Stimulated activated CD4-positive, alpha-beta T cell treated with anti-CD3 and anti-CD28 coated beads, Interleukin-2, amount 100 ng/mL, for 24 hours (primary cell): Measurements from ENCODE around the gene TNNT2.
A peak's percentile ranks its signal among the peaks of the same experiment; 100 is the strongest.

Source experiments
- DNase-seq, 2 donors: peaks; one replicate each; pipeline ENCODE4 v3.0.0-alpha.2; 2020

Gene TNNT2

DNA sequence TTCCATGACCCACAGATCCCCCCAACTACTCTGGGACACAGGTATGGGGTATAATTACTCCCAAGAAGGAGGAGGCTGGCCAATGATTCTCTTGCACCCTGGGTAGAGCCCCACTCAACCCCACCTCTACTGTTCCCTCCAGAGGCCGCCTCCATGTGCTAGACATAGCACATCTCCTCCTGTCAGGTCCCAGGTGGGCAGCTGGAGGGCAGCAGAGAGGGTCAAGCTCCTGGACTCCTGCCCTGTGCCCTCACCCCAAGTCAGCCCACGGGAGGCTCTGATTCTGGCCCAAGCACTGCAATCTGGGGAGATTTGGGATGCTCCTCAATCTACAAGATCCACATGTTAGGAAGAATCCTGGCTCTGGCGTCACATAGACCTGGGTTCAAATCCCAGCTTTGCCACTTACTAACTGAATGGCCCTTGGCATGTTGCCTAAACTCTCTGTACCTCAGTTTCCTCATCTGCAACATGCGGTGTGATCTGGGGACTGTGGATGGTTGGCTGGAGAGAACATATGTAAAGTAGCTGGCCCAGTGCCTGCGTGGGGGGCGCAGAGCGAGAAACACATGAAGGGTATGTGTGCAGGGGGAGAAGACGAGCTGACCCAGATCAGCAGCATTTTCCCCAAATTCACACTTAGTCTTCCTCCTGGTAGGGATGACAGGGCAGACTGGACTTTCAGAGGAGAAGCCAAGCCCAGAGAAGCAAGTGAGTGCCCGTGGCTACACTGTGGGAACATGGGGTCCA is 23.2 kb downstream of the TNNT2 start:
- DNase-seq: no peak

DNA sequence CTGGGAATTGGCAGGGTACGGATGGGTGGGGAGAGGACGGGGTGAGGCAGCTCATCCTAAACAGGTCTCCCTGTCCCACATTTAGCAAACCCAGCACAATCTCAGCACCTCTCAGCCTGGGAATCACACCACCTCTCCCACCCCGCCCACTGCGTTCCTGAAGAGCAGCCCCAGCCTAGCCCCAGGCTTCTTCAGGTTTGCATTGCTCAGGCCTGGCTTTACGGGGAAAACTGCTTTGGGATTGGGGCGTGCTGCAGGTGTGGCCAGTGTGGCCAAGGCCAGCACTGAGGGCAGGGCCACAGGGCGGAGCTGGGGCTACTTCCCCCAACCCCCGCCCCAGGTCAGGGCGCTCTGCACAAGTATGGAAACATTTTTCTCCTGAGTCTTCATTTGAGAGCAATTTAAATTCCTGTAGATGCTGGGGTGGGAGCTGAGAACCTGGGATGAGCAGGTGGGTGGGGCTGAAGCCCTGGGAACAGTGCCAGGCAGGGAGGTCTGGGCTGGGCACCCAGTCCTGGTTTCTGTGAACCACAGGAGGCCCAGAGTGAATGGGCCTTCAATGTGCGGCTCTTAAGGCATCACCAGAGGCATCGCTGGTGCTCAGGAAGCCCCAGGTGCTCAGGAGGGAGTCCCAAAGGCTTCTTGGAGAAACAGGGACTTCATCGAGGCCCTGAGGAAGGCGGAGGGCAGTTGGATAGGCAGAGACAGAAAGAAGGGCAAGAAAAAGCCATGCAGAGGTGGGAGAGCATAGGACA is 24.1 kb downstream of the TNNT2 start:
- no peak for DNase-seq

DNA sequence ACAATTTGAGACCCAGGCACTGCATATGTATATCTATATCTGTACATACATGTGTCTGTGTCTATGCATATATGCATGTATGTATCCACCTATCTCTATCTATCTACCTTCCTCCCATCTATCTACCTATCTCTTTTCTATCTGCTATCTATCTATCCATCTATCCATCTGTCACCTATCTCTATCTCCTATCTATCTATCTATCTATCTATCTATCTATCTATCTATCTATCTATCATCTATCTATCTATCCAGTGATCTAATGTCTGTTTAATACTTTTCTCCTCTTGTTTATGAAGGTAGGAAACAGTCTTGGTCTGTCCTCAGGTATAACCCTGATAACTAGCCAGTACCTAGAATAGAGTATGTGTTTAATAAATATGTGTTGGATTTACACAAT is 25.9 kb downstream of the TNNT2 start:
- no peak for DNase-seq

DNA sequence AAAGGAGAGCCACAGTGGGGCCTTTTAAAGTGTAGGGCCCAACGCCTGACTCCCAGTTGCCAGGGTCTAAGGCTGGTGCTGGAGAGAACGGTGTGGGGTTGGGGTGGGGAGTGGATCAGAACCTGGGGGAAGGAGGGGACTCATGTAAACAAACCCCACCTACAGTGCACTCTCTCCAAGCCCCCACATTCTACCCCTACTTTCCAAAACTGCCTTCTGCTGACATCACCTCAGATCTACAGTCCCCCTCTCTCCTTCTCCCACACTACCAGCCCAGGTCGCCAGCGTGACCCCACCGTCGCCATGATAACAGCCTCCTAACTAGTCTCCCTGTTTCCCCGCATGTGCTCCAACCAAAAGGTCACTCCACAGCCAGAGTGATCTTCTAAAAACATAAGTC is 26.6 kb downstream of the TNNT2 start:
- DNase-seq: no peak

DNA sequence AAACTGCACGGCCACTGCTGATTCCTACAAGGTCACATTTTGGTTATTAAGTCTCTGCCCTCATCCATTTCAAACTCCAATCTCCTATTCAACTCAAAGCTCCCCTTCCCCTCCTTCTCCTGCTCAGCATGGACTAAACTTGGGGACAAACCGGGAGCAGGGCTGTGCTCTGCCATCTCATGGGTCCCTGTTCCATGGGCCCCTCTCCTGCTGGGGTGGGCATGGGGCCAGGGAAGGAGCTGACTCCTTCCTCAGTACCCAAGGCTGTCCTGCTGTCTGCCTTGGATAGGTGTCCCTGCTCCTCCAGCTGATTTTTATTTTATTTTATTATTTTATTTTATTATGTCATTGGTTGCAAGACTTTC is 27.1 kb downstream of the TNNT2 start:
- DNase-seq: no peak

DNA sequence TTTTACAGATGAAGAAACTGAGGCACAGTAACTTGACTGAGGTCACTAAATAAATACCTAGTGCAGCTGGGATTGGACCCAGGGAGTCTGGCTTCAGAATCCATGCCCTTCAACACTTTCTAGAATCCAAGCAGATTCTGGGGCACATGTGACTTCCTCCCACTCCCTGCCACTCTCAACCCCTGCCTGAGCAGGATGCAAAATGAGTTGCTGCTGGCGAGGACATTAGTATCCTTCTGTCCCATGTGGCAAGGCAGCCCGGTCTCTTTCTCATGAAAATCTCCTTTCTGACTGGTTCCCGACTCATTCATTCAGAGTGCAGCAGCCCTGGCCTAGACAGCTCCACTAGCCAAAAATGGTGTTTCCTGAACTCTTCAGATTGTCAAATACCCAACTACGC is 28.4 kb downstream of the TNNT2 start:
- no peak for DNase-seq

DNA sequence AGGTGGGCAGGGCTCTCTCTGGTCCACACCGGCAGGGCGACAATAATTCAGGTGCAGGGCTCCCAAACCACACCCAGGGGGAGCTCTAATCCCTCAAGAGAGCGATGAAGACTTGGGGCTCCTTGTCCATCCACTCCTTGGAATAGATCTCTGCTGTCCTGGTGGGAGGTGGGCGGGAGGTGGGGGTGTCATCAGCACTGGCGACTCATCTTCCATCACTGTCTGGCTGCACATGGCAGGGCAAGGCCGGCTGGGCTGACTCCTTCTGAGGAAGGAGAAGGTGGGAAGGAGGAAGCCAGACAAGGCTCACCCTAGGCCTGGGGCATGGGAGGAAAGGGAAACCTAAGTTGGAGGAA is 29.3 kb downstream of the TNNT2 start:
- DNase-seq: peak in 1 of 2 donors; percentile 29

DNA sequence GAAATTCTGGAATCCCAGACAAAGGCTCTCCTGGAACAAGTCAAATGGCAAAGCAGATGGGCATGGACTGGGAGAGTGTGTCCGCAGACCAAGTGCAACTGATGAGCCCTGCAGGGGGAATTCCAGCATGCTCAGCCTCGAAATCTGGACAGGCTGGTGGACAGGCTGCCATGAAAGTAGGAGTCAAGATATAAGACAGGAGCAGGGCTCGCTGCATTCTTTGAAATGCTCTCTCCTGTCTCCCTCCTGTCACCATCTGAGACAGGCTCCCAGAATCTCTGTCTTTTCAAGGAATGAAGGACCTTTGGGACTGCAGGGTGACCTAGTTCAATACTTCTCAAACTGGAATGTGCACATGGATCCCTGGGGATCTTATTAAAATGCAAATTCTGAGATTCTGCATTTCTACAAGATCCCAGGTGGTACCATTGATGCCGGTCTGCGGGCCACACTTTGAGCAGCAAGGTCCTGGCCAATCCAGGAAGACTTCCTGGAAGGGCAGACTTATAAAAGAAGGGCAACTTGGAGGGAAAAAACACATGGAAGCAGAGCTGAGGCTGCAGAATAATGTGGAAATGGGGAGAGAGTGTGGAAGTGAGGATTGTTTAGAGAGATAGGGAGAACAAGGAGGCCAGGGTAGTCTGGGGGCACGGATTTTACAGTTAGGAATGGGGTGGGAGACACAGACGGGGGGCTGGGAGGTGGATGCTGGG is 29.8 kb downstream of the TNNT2 start:
- DNase-seq: no peak

DNA sequence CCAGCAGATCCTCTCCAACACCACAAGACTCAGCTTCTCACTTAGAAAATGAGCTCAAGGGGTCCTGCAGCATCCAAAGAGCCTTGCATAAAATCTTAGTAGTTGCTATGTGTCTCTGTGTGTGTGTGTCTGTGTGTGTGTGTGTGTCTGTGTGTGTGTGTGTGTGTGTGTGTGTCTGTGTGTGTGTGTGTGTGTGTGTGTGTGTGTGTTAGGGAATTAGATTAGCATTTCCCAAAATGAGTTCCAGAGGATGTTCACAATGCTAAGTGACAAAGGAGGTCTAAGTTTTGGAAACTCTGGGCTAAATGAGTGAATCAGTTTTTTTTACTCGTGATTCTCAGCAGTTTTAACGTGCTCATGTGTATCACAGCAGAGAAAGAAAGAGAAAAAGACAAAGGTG is 30.5 kb downstream of the TNNT2 start:
- no peak for DNase-seq

DNA sequence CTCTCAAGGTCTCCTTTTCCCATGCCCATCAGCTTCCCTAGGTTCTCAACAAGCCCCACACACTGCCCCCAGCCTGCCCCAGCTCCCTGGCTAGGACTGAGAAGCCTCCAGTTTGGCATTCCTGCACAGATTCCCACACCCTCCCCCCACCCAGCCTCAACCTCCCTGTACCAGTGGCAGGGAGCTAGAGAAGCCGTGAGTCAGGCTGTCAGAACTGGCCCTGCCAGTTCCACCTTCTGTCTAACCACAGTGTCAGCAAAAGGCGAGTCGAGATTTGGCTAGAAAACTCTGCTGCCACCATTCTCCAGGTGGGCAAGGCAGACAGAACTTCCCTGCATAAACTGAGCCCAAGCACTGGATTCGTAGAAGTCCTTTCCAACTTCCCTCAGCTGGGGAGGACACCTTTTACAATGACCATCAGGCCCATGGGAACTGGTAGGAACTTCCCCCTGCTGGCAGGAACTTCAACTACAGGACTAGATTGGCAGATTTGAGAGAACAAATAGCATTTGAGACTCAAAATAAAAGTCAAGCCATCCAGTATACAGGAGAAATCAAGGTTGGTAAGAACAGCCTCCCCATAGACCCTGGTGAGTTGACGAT is 31.0 kb downstream of the TNNT2 start:
- DNase-seq: no peak

DNA sequence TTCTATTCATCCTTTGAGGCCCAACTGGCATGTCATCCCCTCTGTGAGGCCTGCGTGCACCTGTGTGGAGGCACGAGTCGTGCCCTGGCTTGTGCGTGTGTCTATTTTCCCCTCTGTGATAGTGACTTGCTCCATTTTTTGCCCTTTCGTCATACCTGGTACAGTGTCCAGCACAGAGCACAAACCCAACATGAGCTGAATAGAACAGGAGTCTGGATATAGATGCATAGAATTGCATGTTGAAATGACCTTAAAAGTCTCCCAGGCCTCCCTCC is 32.5 kb downstream of the TNNT2 start:
- no peak for DNase-seq

DNA sequence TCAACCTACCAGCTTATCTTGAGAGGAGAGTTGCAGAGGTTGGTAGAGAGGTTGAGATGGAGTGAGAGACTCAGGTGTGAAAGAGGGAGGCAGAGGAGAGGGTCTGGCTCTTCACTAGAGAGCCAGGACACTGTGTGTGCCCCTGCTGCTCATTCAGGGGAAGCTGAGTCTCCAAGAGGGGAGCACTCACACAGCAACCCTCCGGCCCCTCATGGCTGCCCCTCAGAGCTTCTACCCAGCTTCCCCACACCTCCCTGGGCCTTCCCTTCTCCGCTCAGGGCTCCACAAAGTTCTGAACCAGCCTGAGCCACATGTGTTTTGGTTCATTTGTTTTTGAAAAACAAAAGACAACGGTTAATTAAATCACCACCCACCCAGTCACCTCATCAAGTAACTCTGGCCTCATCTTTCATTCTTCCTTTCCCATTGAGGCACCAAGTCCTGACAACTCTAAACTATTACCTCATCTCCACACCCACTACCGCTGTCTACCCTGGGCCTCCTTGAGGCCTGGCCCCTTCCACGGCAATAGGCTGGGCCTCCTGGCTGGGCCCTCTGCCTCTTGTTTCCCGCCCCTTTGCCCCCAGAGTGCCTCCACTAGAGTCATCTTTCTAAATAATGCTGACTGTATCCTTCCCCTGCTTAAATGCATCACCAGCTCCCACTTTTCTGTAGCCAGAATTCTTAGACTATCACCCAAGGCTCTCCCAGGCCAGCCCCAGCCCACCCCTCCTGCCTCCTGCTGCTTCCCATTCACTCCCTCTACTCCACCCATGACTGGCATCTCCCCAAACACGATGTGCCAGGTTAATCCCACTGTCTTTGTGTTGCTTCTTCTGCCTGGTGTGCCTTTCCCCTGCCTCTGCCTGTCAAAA is 33.0 kb downstream of the TNNT2 start:
- no peak for DNase-seq

DNA sequence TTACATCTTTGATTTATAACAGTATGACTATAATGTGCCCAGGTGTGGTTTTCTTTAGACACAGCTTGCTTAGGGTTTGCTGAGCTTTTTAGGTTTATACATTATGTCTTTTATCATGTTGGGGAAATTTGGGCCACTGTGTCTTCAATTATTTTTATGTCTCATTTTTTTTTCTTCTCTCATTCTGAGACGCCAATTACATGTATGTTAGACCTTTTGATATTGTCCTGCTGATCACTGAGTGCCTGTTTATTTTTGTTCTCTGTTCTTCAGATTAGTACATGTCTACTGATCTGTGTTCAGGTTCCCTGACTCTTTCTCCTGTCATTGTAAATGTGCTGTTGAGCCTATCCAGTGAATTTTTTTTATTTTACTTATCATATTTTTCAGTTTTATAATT is 36.1 kb downstream of the TNNT2 start:
- no peak for DNase-seq

DNA sequence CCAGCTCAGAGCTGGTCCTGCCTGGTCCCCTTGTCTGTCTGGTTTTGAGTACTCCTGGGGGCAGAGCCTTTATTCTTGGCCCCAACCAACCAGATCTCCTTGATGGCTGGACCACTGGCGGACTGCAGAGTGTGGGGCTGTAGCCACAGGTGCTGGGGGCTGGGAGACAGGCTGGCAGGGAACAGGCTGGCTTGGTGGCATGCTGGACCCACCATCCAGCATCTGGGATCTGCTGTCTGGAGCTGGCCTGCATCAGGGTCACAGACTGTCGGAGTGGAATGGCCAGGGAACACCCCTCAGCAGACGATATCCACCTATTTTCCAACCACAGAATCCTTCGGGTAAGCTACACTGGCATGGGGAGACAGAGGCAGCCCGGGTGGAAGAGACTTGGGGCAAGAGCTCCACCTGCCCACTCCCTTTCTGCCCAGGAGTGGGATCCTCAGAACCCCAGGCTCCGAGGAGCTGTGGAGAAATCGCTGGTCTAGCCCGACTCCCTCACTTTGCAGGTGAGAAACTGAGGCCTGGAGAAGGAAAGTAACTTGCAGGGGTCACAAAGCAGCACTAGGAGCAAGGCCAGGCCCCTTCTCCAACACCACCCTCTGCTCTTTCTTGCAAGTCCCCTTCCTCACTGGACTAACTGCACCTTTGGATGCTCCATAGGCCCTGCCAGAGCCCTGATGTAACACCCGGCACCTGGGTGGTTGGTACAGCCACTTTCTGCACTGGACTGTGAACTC is 40.6 kb downstream of the TNNT2 start:
- DNase-seq: no peak

DNA sequence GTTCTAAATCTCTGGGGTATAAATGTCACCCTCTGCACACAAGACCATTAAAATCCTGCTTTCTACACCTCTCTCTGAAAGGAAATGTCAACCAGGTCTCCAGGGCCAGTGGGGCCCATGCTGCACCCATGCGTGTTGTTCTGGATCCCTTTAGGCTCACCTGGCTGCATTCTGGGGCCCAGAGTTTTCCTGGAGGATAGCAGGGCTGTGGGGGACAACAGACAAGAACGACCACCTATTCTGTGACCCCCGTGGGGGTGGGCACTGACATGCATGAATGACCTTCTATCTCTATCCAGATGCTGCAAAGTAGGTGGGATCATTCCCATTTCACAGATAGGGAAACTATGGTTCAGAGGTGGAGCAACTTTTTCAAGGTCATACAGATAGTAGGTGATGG is 41.6 kb downstream of the TNNT2 start:
- DNase-seq: no peak

DNA sequence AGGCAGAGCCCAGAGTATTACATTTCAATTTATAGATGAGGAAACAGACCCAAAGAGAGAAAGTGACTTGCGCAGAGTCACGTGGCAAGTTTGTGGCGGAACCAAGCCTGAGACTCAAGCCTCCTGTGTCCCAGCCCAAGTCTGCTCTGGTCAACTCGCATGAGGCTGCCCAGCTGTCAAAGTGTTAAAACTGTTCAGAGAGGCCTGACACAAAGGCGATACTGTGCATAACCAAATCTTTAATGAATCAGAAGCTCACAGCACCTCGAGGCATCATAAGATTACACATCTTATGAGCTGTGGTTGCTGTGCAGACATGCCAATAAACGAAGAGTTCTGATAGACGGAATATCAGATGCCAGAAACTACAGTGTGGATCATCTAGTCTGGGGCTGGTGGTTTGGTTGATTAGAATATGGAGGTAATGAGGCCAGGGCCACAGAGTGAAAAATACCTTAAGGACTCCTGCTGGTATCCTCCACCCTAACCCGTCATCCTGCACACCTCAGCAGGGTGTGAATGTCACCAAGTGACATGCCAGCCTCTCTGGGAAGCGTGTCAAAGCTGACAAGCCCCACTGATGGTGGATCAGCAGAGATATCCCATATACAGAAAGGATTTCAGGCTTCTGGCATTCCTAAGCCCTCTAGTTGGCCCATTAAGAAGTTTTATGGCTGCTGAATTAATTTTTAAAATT is 42.2 kb downstream of the TNNT2 start:
- DNase-seq: no peak

DNA sequence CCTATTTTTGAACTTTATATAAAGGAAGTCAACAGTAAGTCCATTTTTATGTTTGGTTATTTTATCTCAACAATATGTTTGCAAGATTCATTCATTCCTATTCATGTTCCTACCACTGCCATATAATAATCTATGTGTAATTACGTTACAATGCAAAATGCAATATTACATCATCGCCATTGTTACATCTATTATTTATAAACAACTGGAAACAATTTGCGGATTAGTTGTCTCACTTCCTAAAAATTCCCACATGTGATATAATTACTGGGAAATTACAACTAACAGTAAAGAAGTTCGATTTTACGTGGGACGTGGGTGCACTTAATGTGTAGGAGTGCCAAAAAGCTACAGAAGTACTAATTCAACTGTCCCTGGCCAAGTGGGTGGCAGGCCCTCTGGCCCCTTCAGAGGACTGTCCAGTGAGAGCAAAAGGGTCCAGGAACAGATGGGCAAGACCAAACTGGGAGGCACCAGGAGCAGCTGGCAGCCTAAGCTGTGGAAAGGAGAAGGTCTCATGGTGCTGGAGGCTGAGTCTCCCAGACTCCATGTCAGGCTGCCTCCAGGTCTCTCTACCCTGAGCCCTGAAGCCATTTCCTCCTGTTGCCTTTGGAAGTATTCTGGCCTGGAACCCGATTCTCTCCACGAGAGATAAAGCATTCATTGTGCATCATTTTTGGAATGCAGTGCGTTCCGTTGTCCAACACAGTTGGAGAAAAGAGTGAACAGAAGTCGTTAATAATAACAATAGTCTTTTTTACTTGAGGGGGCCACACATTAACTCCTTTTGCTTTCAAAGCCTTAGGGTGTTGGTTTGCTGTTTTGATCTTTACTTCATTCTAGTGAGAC is 42.9 kb downstream of the TNNT2 start:
- DNase-seq: no peak

DNA sequence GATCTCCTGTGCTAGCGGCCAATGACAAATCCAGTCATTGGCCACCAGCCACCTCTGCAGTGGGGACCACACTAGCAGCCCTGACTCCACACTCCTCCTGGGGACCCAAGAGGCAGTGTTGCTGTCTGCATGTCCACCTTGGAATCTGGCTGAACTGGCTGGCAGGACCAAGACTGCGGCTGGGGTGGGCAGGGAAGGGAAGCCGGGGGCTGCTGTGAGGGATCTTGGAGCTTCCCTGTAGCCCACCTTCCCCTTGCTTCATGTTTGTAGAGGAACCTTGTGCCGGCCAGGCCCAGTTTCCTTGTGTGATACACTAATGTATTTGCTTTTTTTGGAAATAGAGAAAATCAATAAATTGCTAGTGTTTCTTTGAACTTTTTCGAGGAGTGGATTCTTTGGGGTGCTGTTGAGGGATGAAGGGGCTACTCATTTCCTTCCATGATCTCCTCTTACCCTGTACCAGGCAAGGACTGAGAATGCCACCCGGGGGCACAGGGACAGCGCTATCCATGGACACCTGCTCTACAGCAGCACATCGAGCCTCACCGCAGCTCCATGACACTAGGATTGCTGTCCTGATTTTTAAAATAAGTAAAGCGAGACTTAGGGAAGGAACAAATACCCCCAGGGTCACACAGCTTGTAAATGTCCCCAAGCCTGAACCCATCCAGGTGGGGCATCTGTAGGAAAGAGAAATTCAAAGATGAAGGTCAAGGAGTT is 44.7 kb downstream of the TNNT2 start:
- no peak for DNase-seq

DNA sequence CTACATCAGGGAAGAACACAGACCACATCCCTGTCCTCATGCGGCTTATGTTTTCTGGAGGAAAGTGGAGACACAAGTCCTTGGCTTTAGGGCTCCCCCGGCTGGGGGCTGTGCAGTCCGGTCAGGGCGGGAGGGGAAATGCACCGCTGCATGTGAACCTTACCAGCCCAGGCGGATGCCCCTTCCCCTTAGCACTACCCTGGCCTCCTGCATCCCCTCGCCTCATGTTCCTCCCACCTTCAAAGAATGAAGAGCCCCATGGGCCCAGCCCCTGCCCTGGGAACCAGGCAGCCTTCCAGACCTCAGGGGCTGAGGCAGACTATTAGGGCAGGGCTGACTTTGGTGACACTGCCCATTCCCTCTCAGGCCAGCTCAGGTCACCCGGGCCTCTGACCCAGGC is 45.5 kb downstream of the TNNT2 start:
- no peak for DNase-seq

DNA sequence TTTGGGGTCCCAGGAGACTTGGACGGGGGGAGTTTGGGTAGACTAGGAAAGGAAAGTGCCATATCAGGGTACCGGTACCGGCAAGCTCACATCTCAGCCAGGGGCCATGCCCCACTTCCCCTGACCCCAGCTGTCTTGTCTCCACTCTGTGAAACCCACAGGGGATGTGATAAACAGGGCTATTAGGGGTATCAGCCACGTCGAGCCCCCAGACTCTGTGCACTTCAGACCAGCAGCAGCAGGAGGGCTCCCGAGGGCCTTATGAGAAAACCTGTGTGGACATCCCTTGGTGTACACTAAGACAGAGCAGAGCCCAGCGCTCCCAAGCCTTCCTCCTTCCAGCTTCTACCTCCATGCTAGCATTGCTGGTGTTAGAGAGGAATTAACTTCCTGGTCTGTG is 46.3 kb downstream of the TNNT2 start:
- DNase-seq: no peak
